ENCODE measurements around the gene CMSS1.

GRCh38 chr3:100080573-100080972 is 262.9 kb downstream of the CMSS1 start:
- TF ChIP-seq POLR2A (IDR thresholded peaks at IDR 0.05) (no peak), CTCF (IDR thresholded peaks at IDR 0.05) (no peak)
